Neuronal stem cell (in vitro differentiated cells): ENCODE results near the gene ALDH2.

Experiments used
- DNase-seq: peaks from one replicate; pipeline ENCODE4 v3.0.0-alpha.2; 2013; ENCODE audit warnings: low spot score
- H2AFZ ChIP-seq: one replicate; pipeline ENCODE4 v1.6.1; 2013; ENCODE audit warnings: mild to moderate bottlenecking, low read length, inconsistent platforms
- H2AK5ac ChIP-seq: 2 replicates; pipeline ENCODE4 v1.6.1; 2013; ENCODE audit warnings: low read depth, mild to moderate bottlenecking, inconsistent platforms, low read length, moderate library complexity, mixed read lengths
- H2BK120ac ChIP-seq: 2 replicates; pipeline ENCODE4 v1.6.1; 2013; ENCODE audit warnings: low read depth, mild to moderate bottlenecking, inconsistent platforms, low read length, moderate library complexity, mixed read lengths
- H2BK12ac ChIP-seq: one replicate; pipeline ENCODE4 v1.6.1; 2013; ENCODE audit warnings: low read length, inconsistent platforms
- H2BK15ac ChIP-seq: 2 replicates; pipeline ENCODE4 v1.6.1; 2013; ENCODE audit warnings: mild to moderate bottlenecking, low read length, inconsistent platforms, mixed read lengths
- H2BK5ac ChIP-seq: one replicate; pipeline ENCODE4 v1.6.1; 2013; ENCODE audit warnings: inconsistent platforms, mild to moderate bottlenecking, low read length, moderate library complexity
- H3K14ac ChIP-seq: one replicate; pipeline ENCODE4 v1.6.1; 2013; ENCODE audit warnings: low read length, inconsistent platforms
- H3K18ac ChIP-seq: 2 replicates; pipeline ENCODE4 v1.6.1; 2013; ENCODE audit warnings: low read length, inconsistent platforms
- H3K23ac ChIP-seq: 2 replicates; pipeline ENCODE4 v1.6.1; 2013; ENCODE audit warnings: low read depth, mild to moderate bottlenecking, mixed read lengths, low read length, inconsistent platforms; ENCODE audit not compliant: poor library complexity
- H3K27ac ChIP-seq: replicated peaks from 3 replicates; pipeline ENCODE4 v1.5.1; 2013; ENCODE audit warnings: low read length, inconsistent platforms
- H3K27me3 ChIP-seq, 3 experiments: 2 replicates each; pipeline ENCODE4 v1.6.1; 2013; ENCODE audit warnings: low read length in 3 of 3, mild to moderate bottlenecking in 2 of 3, inconsistent platforms in 1 of 3, low read depth in 1 of 3, mixed read lengths in 1 of 3, moderate library complexity in 1 of 3; ENCODE audit not compliant: control insufficient read depth in 3 of 3, insufficient read depth in 3 of 3
- H3K36me3 ChIP-seq, 2 donors: replicated peaks in 1 of 2; 2 replicates each; pipeline ENCODE4 v1.6.1; 2013; ENCODE audit warnings: low read length in 2 of 2; ENCODE audit not compliant: control insufficient read depth in 2 of 2, insufficient read depth in 2 of 2
- H3K4ac ChIP-seq: 2 replicates; pipeline ENCODE4 v1.6.1; 2013; ENCODE audit warnings: inconsistent platforms, mild to moderate bottlenecking, low read length, moderate library complexity
- H3K4me1 ChIP-seq, 2 donors: 1 replicate in 1 of 2; 2 replicates in 1 of 2; pipeline ENCODE4 v1.6.1; 2013; ENCODE audit warnings: low read length in 2 of 2, low read depth in 1 of 2; ENCODE audit not compliant: control insufficient read depth in 2 of 2, insufficient read depth in 1 of 2
- H3K4me2 ChIP-seq: one replicate; pipeline ENCODE4 v1.6.1; 2013; ENCODE audit warnings: mild to moderate bottlenecking, low read length, inconsistent platforms; ENCODE audit not compliant: insufficient read depth, poor library complexity, severe bottlenecking
- H3K4me3 ChIP-seq, 2 donors: 2 replicates each; pipeline ENCODE4 v1.5.1; 2013; ENCODE audit warnings: low read length in 2 of 2, mild to moderate bottlenecking in 2 of 2, inconsistent platforms in 1 of 2, moderate library complexity in 1 of 2
- H3K79me1 ChIP-seq: one replicate; pipeline ENCODE4 v1.6.1; 2013; ENCODE audit warnings: low read depth, mild to moderate bottlenecking, inconsistent platforms, low read length, moderate library complexity
- H3K9ac ChIP-seq: one replicate; pipeline ENCODE4 v1.6.1; 2013; ENCODE audit warnings: mild to moderate bottlenecking, low read depth, low read length, inconsistent platforms; ENCODE audit not compliant: poor library complexity
- H3K9me3 ChIP-seq, 2 donors: replicated peaks in 1 of 2; 2 replicates each; pipeline versions ENCODE3 to v1.6.1; 2013; ENCODE audit warnings: low read length in 2 of 2, mild to moderate bottlenecking in 2 of 2, inconsistent platforms in 1 of 2, low read depth in 1 of 2, mixed read lengths in 1 of 2, moderate library complexity in 1 of 2; ENCODE audit not compliant: control insufficient read depth in 2 of 2, insufficient read depth in 1 of 2
- H4K8ac ChIP-seq: one replicate; pipeline ENCODE4 v1.6.1; 2013; ENCODE audit warnings: low read depth, mild to moderate bottlenecking, inconsistent platforms, low read length, moderate library complexity
- H4K91ac ChIP-seq: one replicate; pipeline ENCODE4 v1.6.1; 2013; ENCODE audit warnings: low read length, low read depth, mild to moderate bottlenecking, inconsistent platforms; ENCODE audit not compliant: poor library complexity
- WGBS, 2 donors: extraction: QIAGEN DNeasy Blood & Tissue Kit; methylation state at CpG; one replicate each; pipeline ENCODE4 v1.1.7; 2013; ENCODE audit warnings: missing lambda C conversion rate in 2 of 2, mixed read lengths in 1 of 2; ENCODE audit not compliant: insufficient read length in 2 of 2, insufficient replicate concordance in 1 of 2; ENCODE audit errors: extremely low coverage in 2 of 2; 5-methylcytosine and 5-hydroxymethylcytosine counted together

The ALDH2 gene

GRCh38 chr12:111792155-111792855 lies 25.6 kb downstream of the ALDH2 start:
- Histone ChIP-seq H3K4me2 (no peak overlapping the region), H3K23ac (peak overlapping the region; percentile 43), H3K27me3 (no peaks in the 10 kb centered on the region), H2AFZ (no peak overlapping the region), H3K27ac (no peak overlapping the region), H2AK5ac (no peak overlapping the region), H3K18ac (no peak overlapping the region), H2BK120ac (no peak overlapping the region), H3K4me3 (no peak overlapping the region), H3K79me1 (peaks cover 3% of the 10 kb centered on the region), H3K9me3 (no peaks in the 10 kb centered on the region), H3K14ac (peak overlapping the region; percentile 38), H3K4ac (no peak overlapping the region), H4K91ac (no peak overlapping the region), H3K4me1 (no peaks in the 10 kb centered on the region), H2BK5ac (no peak overlapping the region), H2BK12ac (no peak overlapping the region), H3K36me3 (peaks cover 37 to 45% of the 10 kb centered on the region in 2 donors), H4K8ac (no peak overlapping the region), H3K9ac (no peak overlapping the region), H2BK15ac (no peak overlapping the region)
- no CpG with 5 or more reads among the region's 27 CpGs for WGBS, 2 donors
- no peak for DNase-seq

GRCh38 chr12:111792856-111793235 lies 26.1 kb downstream of the ALDH2 start:
- Histone ChIP-seq H3K4ac (no peak overlapping the region), H3K23ac (no peak overlapping the region), H3K79me1 (peaks cover 3% of the 10 kb centered on the region), H3K9me3 (no peaks in the 10 kb centered on the region), H2BK15ac (no peak overlapping the region), H3K27me3 (no peaks in the 10 kb centered on the region), H4K8ac (no peak overlapping the region), H2AK5ac (no peak overlapping the region), H3K4me3 (no peak overlapping the region), H4K91ac (no peak overlapping the region), H2BK12ac (no peak overlapping the region), H3K36me3 (peaks cover 38 to 44% of the 10 kb centered on the region in 2 donors), H3K14ac (peak overlapping the region; percentile 38), H3K27ac (no peak overlapping the region), H3K9ac (no peak overlapping the region), H2BK5ac (no peak overlapping the region), H2BK120ac (no peak overlapping the region), H3K4me1 (no peaks in the 10 kb centered on the region), H2AFZ (no peak overlapping the region), H3K4me2 (no peak overlapping the region), H3K18ac (no peak overlapping the region)
- DNase-seq, result no peak
- no CpG with 5 or more reads among the region's 3 CpGs for WGBS, 2 donors

GRCh38 chr12:111798182-111798581 lies 31.4 kb downstream of the ALDH2 start:
- Histone ChIP-seq H3K36me3 (peaks cover 26 to 34% of the 10 kb centered on the region in 2 donors), H3K18ac (no peak overlapping the region), H3K4me2 (no peak overlapping the region), H3K23ac (no peak overlapping the region), H3K4ac (no peak overlapping the region), H2AFZ (no peak overlapping the region), H2BK5ac (no peak overlapping the region), H3K4me1 (no peaks in the 10 kb centered on the region), H2BK120ac (no peak overlapping the region), H4K91ac (no peak overlapping the region), H3K14ac (no peak overlapping the region), H4K8ac (no peak overlapping the region), H3K9ac (no peak overlapping the region), H3K9me3 (no peaks in the 10 kb centered on the region), H3K27ac (no peak overlapping the region), H2AK5ac (no peak overlapping the region), H2BK15ac (no peak overlapping the region), H3K4me3 (no peak overlapping the region), H3K79me1 (no peaks in the 10 kb centered on the region), H2BK12ac (no peak overlapping the region), H3K27me3 (no peaks in the 10 kb centered on the region)
- DNase-seq, result no peak
- no CpG with 5 or more reads among the region's 4 CpGs for WGBS, 2 donors

GRCh38 chr12:111799758-111800157 lies 33.0 kb downstream of the ALDH2 start:
- no peaks in the 10 kb centered on the region for H3K9me3 ChIP-seq
- no peak overlapping the region for H4K8ac ChIP-seq
- H3K79me1 ChIP-seq, result no peaks in the 10 kb centered on the region
- no peak overlapping the region for H2BK120ac ChIP-seq
- DNase-seq, result no peak
- peaks cover 26 to 30% of the 10 kb centered on the region in 2 donors for H3K36me3 ChIP-seq
- no peak overlapping the region for H2BK15ac ChIP-seq
- H2AK5ac ChIP-seq, result no peak overlapping the region
- H4K91ac ChIP-seq, result no peak overlapping the region
- no peak overlapping the region for H3K27ac ChIP-seq
- no peak overlapping the region for H2BK12ac ChIP-seq
- no peak overlapping the region for H3K18ac ChIP-seq
- no peak overlapping the region for H3K9ac ChIP-seq
- no peaks in the 10 kb centered on the region for H3K4me1 ChIP-seq
- no peaks in the 10 kb centered on the region for H3K27me3 ChIP-seq
- no peak overlapping the region for H2AFZ ChIP-seq
- no CpG with 5 or more reads among the region's 9 CpGs for WGBS, 2 donors
- no peak overlapping the region for H3K14ac ChIP-seq
- no peak overlapping the region for H2BK5ac ChIP-seq
- H3K4ac ChIP-seq, result no peak overlapping the region
- H3K4me3 ChIP-seq, result no peak overlapping the region
- H3K4me2 ChIP-seq, result no peak overlapping the region
- H3K23ac ChIP-seq, result no peak overlapping the region
